PC-9 (cell line): ENCODE measurements around the gene SLC25A11.

Experiments
- EZH2 ChIP-seq: fragments of 200-600 bp; sonication (generic); IDR thresholded peaks from 2 replicates; pipeline ENCODE4 v1.8.0; 2017; ENCODE audit warnings: antibody characterized with exemption, low read depth
- TF ChIP-seq, protein P1 (sequence below): fragments of 200-600 bp; sonication (generic); conservative IDR thresholded peaks from 2 replicates; pipeline ENCODE4 v1.6.1; 2017; ENCODE audit warnings: mixed run types, antibody characterized with exemption, mild to moderate bottlenecking, moderate library complexity

DNA sequence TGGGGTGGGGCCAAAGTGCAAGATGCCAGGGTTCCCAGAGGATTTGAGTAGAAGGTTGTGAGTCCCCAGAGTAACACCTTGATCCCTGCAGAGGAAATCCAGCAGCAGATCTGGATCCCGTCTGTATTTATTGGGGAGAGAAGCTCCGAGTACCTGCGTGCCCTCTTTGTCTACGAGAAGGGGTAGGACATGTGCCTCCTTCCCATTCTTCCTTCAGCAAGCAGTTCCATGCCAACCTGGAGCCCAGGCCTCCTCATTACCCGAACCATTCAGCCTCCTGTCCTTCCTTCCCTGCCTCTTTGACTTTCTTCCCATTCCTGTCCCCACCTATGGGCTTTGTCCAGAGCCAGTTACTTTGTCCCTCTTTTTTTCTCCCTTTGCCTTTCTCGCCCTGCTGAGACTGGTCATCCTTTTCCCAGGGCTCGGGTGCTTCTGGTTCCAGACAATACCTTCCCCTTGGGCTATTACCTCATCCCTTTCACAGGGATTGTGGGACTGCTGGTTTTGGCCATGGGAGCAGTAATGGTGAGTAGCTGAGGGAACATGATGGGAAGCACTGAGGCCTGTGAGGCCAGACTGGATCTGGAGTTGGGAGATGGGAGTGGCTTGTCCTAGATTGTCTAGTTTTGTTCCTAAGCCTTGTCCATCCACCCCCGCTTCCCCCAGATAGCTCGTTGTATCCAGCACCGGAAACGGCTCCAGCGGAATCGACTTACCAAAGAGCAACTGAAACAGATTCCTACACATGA is 3.1 kb upstream of the SLC25A11 start:
- TF ChIP-seq, protein P1, sequence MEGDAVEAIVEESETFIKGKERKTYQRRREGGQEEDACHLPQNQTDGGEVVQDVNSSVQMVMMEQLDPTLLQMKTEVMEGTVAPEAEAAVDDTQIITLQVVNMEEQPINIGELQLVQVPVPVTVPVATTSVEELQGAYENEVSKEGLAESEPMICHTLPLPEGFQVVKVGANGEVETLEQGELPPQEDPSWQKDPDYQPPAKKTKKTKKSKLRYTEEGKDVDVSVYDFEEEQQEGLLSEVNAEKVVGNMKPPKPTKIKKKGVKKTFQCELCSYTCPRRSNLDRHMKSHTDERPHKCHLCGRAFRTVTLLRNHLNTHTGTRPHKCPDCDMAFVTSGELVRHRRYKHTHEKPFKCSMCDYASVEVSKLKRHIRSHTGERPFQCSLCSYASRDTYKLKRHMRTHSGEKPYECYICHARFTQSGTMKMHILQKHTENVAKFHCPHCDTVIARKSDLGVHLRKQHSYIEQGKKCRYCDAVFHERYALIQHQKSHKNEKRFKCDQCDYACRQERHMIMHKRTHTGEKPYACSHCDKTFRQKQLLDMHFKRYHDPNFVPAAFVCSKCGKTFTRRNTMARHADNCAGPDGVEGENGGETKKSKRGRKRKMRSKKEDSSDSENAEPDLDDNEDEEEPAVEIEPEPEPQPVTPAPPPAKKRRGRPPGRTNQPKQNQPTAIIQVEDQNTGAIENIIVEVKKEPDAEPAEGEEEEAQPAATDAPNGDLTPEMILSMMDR: no peak
- no peak for TF ChIP-seq EZH2
